RWPE2 (cell line): ENCODE data around the gene DDX47.
"Not testable (repeated sequence)": the region's sequence is repeated elsewhere in the genome, so short reads cannot be mapped to it uniquely, and the experiment has no call there.

ENCODE experiments used
- ATAC-seq: fragments of 200-7000 bp; cut with Tn5 transposase; 3 replicates; pipeline ENCODE4 v1.9.1; 2021; ENCODE audit warnings: low read depth
- DNase-seq: peaks from one replicate; pipeline ENCODE4 v3.0.0-alpha.2; 2020; ENCODE audit warnings: low spot score
- H3K27ac ChIP-seq: fragments of 450-650 bp; 2 replicates; pipeline ENCODE4 v1.5.1; 2017; ENCODE audit warnings: mild to moderate bottlenecking; ENCODE audit not compliant: poor library complexity, severe bottlenecking
- H3K27me3 ChIP-seq: fragments of 250-450 bp; sonication (Bioruptor Pico); 2 replicates; pipeline ENCODE4 v1.5.1; 2021; ENCODE audit warnings: mild to moderate bottlenecking, moderate library complexity; ENCODE audit not compliant: insufficient read depth, poor library complexity, severe bottlenecking
- H3K36me3 ChIP-seq: fragments of 250-450 bp; sonication (Bioruptor Pico); 2 replicates; pipeline ENCODE4 v1.5.1; 2020; ENCODE audit warnings: low read depth, mild to moderate bottlenecking, moderate library complexity
- H3K4me1 ChIP-seq: fragments of 250-450 bp; sonication (Bioruptor Pico); 2 replicates; pipeline ENCODE4 v1.5.1; 2021; ENCODE audit warnings: mild to moderate bottlenecking, moderate library complexity; ENCODE audit not compliant: insufficient read depth, poor library complexity, severe bottlenecking
- H3K4me3 ChIP-seq: fragments of 250-450 bp; sonication (Bioruptor Pico); 2 replicates; pipeline ENCODE4 v1.5.1; 2021; ENCODE audit warnings: mild to moderate bottlenecking, moderate library complexity; ENCODE audit not compliant: severe bottlenecking
- H3K9me3 ChIP-seq: fragments of 250-450 bp; sonication (Bioruptor Pico); 2 replicates; pipeline ENCODE4 v1.5.1; 2021; ENCODE audit warnings: mild to moderate bottlenecking, moderate library complexity; ENCODE audit not compliant: severe bottlenecking
- TF ChIP-seq, protein P1 (sequence below): fragments of 450-650 bp; IDR thresholded peaks from one replicate; pipeline ENCODE4 v1.5.1; 2017; ENCODE audit warnings: mild to moderate bottlenecking, moderate library complexity; ENCODE audit not compliant: poor library complexity, severe bottlenecking

The DDX47 gene

GRCh38 chr12:12837813-12838153 is 24.6 kb downstream of the DDX47 start:
- Histone ChIP-seq H3K27ac (peak overlapping the region; percentile 97), H3K4me1 (peaks cover 56% of the 10 kb centered on the region)
- ATAC-seq = no peak

GRCh38 chr12:12839003-12839395 is 25.9 kb downstream of the DDX47 start:
- no peak for DNase-seq
- peaks cover 56% of the 10 kb centered on the region for H3K4me1 ChIP-seq
- no peaks in the 10 kb centered on the region for H3K27me3 ChIP-seq
- ATAC-seq = no peak
- no peak overlapping the region for H3K4me3 ChIP-seq
- H3K27ac ChIP-seq = peak overlapping the region; percentile 97
- peaks cover 5% of the 10 kb centered on the region; the same call in 1 of the 2 replicates for H3K36me3 ChIP-seq
- no peaks in the 10 kb centered on the region for H3K9me3 ChIP-seq
- TF ChIP-seq, protein P1, sequence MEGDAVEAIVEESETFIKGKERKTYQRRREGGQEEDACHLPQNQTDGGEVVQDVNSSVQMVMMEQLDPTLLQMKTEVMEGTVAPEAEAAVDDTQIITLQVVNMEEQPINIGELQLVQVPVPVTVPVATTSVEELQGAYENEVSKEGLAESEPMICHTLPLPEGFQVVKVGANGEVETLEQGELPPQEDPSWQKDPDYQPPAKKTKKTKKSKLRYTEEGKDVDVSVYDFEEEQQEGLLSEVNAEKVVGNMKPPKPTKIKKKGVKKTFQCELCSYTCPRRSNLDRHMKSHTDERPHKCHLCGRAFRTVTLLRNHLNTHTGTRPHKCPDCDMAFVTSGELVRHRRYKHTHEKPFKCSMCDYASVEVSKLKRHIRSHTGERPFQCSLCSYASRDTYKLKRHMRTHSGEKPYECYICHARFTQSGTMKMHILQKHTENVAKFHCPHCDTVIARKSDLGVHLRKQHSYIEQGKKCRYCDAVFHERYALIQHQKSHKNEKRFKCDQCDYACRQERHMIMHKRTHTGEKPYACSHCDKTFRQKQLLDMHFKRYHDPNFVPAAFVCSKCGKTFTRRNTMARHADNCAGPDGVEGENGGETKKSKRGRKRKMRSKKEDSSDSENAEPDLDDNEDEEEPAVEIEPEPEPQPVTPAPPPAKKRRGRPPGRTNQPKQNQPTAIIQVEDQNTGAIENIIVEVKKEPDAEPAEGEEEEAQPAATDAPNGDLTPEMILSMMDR = no peak

More at GRCh38 chr12:12837813-12838153, 24.6 kb downstream of the DDX47 start:
- DNase-seq = no peak
- TF ChIP-seq, protein P1 = no peak
- H3K4me3 ChIP-seq = no peak overlapping the region
- no peaks in the 10 kb centered on the region for H3K27me3 ChIP-seq
- H3K36me3 ChIP-seq = peaks cover 5% of the 10 kb centered on the region; the same call in 1 of the 2 replicates
- H3K9me3 ChIP-seq = no peaks in the 10 kb centered on the region

- not testable (repeated sequence) for H3K4me3 ChIP-seq, H3K27me3 ChIP-seq, DNase-seq, H3K9me3 ChIP-seq, ATAC-seq, H3K36me3 ChIP-seq
- Histone ChIP-seq H3K4me1 (peaks cover 56% of the 10 kb centered on the region), H3K27ac (peak overlapping the region; percentile 97)
Measured at GRCh38 chr12:12839439-12839838, 26.3 kb downstream of the DDX47 start.

GRCh38 chr12:12839873-12840579 is 26.9 kb downstream of the DDX47 start:
- Histone ChIP-seq H3K36me3 (peaks cover under 1% of the 10 kb centered on the region; the same call in 1 of the 2 replicates), H3K27ac (peak overlapping the region; percentile 97), H3K4me3 (no peak overlapping the region), H3K9me3 (no peaks in the 10 kb centered on the region), H3K4me1 (peaks cover 51% of the 10 kb centered on the region), H3K27me3 (no peaks in the 10 kb centered on the region)
- DNase-seq (peak; percentile 71), ATAC-seq (peak; percentile 69)
- TF ChIP-seq, protein P1 = no peak

- Histone ChIP-seq H3K27ac (peak overlapping the region; percentile 97), H3K4me1 (peaks cover 49% of the 10 kb centered on the region), H3K36me3 (no peaks in the 10 kb centered on the region), H3K9me3 (no peaks in the 10 kb centered on the region), H3K27me3 (no peaks in the 10 kb centered on the region), H3K4me3 (no peak overlapping the region)
- TF ChIP-seq, protein P1 = no peak
- no peak for ATAC-seq
- no peak for DNase-seq
Measured at GRCh38 chr12:12840580-12840899, 27.4 kb downstream of the DDX47 start.

GRCh38 chr12:12841428-12841827 is 28.3 kb downstream of the DDX47 start:
- Histone ChIP-seq H3K4me1 (peaks cover 40% of the 10 kb centered on the region), H3K27ac (peak overlapping the region; percentile 97)
- H3K4me3 ChIP-seq, ATAC-seq, H3K27me3 ChIP-seq, H3K36me3 ChIP-seq, H3K9me3 ChIP-seq, DNase-seq: not testable (repeated sequence)
